HG02798 (cell line): Measurements from ENCODE around the gene GLG1.

ENCODE experiments used
- ATAC-seq: cut with Tn5 transposase; IDR thresholded peaks from one replicate; pipeline ENCODE4 v1.9.1; 2021; ENCODE audit warnings: mild to moderate bottlenecking; ENCODE audit not compliant: unreplicated experiment, poor library complexity

Gene GLG1

GRCh38 chr16:74487634-74488495, 119.0 kb downstream of the GLG1 start:
- no peak for ATAC-seq

- ATAC-seq, result no peak
Measured at GRCh38 chr16:74485916-74486315, 121.0 kb downstream of the GLG1 start.

- ATAC-seq, result no peak
Measured at GRCh38 chr16:74480150-74481029, 126.5 kb downstream of the GLG1 start.

- ATAC-seq, result no peak
Measured at GRCh38 chr16:74477226-74477625, 129.7 kb downstream of the GLG1 start.

GRCh38 chr16:74474416-74474815, 132.5 kb downstream of the GLG1 start:
- no peak for ATAC-seq

GRCh38 chr16:74472540-74472939, 134.4 kb downstream of the GLG1 start:
- ATAC-seq, result no peak

- ATAC-seq, result no peak
Measured at GRCh38 chr16:74472010-74472409, 134.9 kb downstream of the GLG1 start.

- ATAC-seq, result no peak
Measured at GRCh38 chr16:74469946-74470478, 136.9 kb downstream of the GLG1 start.

- no peak for ATAC-seq
Measured at GRCh38 chr16:74468807-74469525, 137.9 kb downstream of the GLG1 start.

GRCh38 chr16:74466872-74467271, 140.0 kb downstream of the GLG1 start:
- no peak for ATAC-seq

GRCh38 chr16:74465851-74466685, 140.8 kb downstream of the GLG1 start:
- no peak for ATAC-seq

GRCh38 chr16:74465281-74465680, 141.6 kb downstream of the GLG1 start:
- no peak for ATAC-seq

- ATAC-seq, result no peak
Measured at GRCh38 chr16:74463888-74464287, 143.0 kb downstream of the GLG1 start.

- ATAC-seq, result no peak
Measured at GRCh38 chr16:74462361-74462760, 144.6 kb downstream of the GLG1 start.

GRCh38 chr16:74461826-74462225, 145.1 kb downstream of the GLG1 start:
- ATAC-seq, result no peak

- no peak for ATAC-seq
Measured at GRCh38 chr16:74460542-74460941, 146.4 kb downstream of the GLG1 start.

GRCh38 chr16:74456290-74456625, 150.7 kb downstream of the GLG1 start:
- ATAC-seq, result no peak

- ATAC-seq, result no peak
Measured at GRCh38 chr16:74455619-74456289, 151.2 kb downstream of the GLG1 start.

- ATAC-seq, result no peak
Measured at GRCh38 chr16:74455213-74455612, 151.7 kb downstream of the GLG1 start.
